ENCODE measurements around the gene NAALADL2. TPM values are rescaled to one million over a fixed set of nuclear protein-coding genes. Genes with fewer than 3 reads are reported as not detected.
A peak's percentile ranks its signal among the peaks of the same experiment; 100 is the strongest.

Gene NAALADL2
- total and polyA plus RNA-seq, 2 of the 4 experiments (the other 2 are of a cell fraction), result 3.8 to 19.2 TPM

DNA sequence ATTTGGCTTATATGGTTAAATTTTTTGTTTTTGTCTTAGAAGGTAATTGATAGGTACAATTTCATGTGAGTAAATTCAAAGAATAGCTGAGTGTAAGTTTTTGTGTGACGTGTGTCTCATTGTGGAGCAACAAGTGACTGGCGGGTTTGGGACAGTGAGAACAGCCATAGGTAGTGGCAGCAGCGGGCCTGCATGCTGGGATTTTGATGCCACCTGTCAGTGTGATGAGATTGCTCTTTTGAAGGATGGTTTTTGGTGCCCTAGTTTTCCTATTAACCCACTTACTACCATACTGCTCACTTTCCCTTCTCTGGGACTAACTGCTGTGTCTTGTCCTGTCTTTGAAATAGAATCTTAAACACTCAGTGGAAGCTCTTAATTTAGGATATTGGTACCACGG lies 522.6 kb downstream of the NAALADL2 start:
- 0 out of 4 replicates have a peak overlapping the region, but pooled peaks of 1 of the 2 experiments have one; percentile 18 for H4K8ac ChIP-seq (ENCODE audit: low read depth in 2 of 2, low read length in 2 of 2)
- peak overlapping the region; percentile 52; the same call in 1 of the 2 replicates for H2BK120ac ChIP-seq (ENCODE audit: low read depth, low read length)
- H3K9me1 ChIP-seq (ENCODE audit: insufficient read depth, low read length), result no peaks in the 10 kb centered on the region
- no peak overlapping the region for H3K23ac ChIP-seq (ENCODE audit: low read depth, low read length)
- peak overlapping the region; percentile 71; the same call in 1 of the 2 replicates for H4K91ac ChIP-seq (ENCODE audit: insufficient read depth, low read depth, low read length)
- no peaks in the 10 kb centered on the region for H3K79me1 ChIP-seq (ENCODE audit: low read depth in 1 of 2, low read length in 2 of 2)
- dilution Hi-C loops (cut with HindIII; ENCODE audit: low sequenced_read_pairs, unreplicated experiment) (no loop called here), in situ Hi-C loops (cut with MboI; ENCODE audit: low sequenced_read_pairs) (no loop called here), intact Hi-C loops (cut with micrococcal nuclease) (no loop called here)
- H2AK5ac ChIP-seq (ENCODE audit: low read depth, low read length), result peak overlapping the region; percentile 67; the same call in 1 of the 2 replicates
- no peak overlapping the region for H3K9ac ChIP-seq (ENCODE audit: low read depth, low read length)
- H4K20me1 ChIP-seq (ENCODE audit: insufficient read depth, low read length), result no peaks in the 10 kb centered on the region
- H3K14ac ChIP-seq (replicated peaks; ENCODE audit: low read depth, low read length), result no peak overlapping the region
- H3K18ac ChIP-seq (ENCODE audit: low read depth, low read length), result no peak overlapping the region
- peak overlapping the region; percentile 89; the same call in 1 of the 3 replicates for H2BK15ac ChIP-seq (ENCODE audit: low read depth, low read length)
- no peak overlapping the region for H2BK5ac ChIP-seq (ENCODE audit: low read depth, low read length, poor library complexity, severe bottlenecking)
- ChIA-PET CTCF (no interaction called here), POLR2A (ENCODE audit: unreplicated experiment) (interaction anchor here (0.6 kb wide), 1 partner anchor 436 kb away, joined by 15 read pairs; no protein-coding TSS in a partner anchor)
- 0 out of 2 replicates have a peak overlapping the region, but pooled peaks have one; percentile 34 for H2BK20ac ChIP-seq (ENCODE audit: low read depth, low read length)
- H2AK9ac ChIP-seq (replicated peaks; ENCODE audit: low read depth, low read length, poor library complexity), result no peak overlapping the region
- TF ChIP-seq BHLHE40 (IDR thresholded peaks at IDR 0.05; ENCODE audit: low read depth, low read length) (no peak), NFE2L2 (IDR thresholded peaks at IDR 0.05; ENCODE audit: low read depth, low read length) (no peak), USF2 (IDR thresholded peaks at IDR 0.05; ENCODE audit: low read depth, low read length) (no peak), RCOR1 (IDR thresholded peaks at IDR 0.05; ENCODE audit: insufficient replicate concordance, low read length) (no peak), RFX5 (IDR thresholded peaks at IDR 0.05; ENCODE audit: low read depth, low read length) (no peak), MAFK (IDR thresholded peaks at IDR 0.05; ENCODE audit: low read depth, low read length) (no peak), RAD21 (IDR thresholded peaks at IDR 0.05; ENCODE audit: low read length) (no peak)
- TF ChIP-seq, protein P1, sequence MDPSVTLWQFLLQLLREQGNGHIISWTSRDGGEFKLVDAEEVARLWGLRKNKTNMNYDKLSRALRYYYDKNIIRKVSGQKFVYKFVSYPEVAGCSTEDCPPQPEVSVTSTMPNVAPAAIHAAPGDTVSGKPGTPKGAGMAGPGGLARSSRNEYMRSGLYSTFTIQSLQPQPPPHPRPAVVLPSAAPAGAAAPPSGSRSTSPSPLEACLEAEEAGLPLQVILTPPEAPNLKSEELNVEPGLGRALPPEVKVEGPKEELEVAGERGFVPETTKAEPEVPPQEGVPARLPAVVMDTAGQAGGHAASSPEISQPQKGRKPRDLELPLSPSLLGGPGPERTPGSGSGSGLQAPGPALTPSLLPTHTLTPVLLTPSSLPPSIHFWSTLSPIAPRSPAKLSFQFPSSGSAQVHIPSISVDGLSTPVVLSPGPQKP (IDR thresholded peaks at IDR 0.05; ENCODE audit: borderline replicate concordance, low read depth, low read length), result no peak
- DNase-seq (no peak), ATAC-seq (ENCODE audit: low read depth) (no peak)
- 0 out of 2 replicates have a peak overlapping the region, but pooled peaks have one; percentile 12 for H4K5ac ChIP-seq (ENCODE audit: low read depth, low read length)
- H3K36me3 ChIP-seq (ENCODE audit: control insufficient read depth, insufficient read depth, low read length), result no peaks in the 10 kb centered on the region
- no peaks in the 10 kb centered on the region for H3K4me1 ChIP-seq (ENCODE audit: control insufficient read depth, insufficient read depth, low read length)
- H3K27ac ChIP-seq (ENCODE audit: insufficient read depth, low read length), result no peak overlapping the region
- H3K27me3 ChIP-seq (ENCODE audit: control insufficient read depth, insufficient read depth, low read length), result no peaks in the 10 kb centered on the region
- 80% methylated on average over 1 of the region's 4 CpGs; no CpG with 5 or more reads in 1 of the 2 experiments for WGBS, 2 experiments (ENCODE audit: extremely low coverage in 2 of 2, insufficient read length in 1 of 2)
- peak overlapping the region; percentile 60; the same call in 1 of the 2 replicates for H3K4ac ChIP-seq (ENCODE audit: low read depth, low read length)
- H3K9me3 ChIP-seq (ENCODE audit: control insufficient read depth, insufficient read depth, low read length), result no peaks in the 10 kb centered on the region
- no TSS peak for BruUV-seq (replicated peaks)
- H3K56ac ChIP-seq (ENCODE audit: extremely low read depth, insufficient read depth, low read length), result no peak overlapping the region
- no peak overlapping the region for H3K4me2 ChIP-seq (ENCODE audit: low read depth, low read length)
- no peak overlapping the region for H2AFZ ChIP-seq (replicated peaks; ENCODE audit: low read length, poor library complexity)
- no peak overlapping the region for H3K4me3 ChIP-seq (ENCODE audit: insufficient read depth, low read depth, low read length)

Measured in IMR-90 (cell line).